Measurements from ENCODE around the gene SKIC2. TPM values are rescaled to one million over a fixed set of nuclear protein-coding genes. Genes with fewer than 3 reads are reported as not detected.
"Not testable (repeated sequence)": the region's sequence is repeated elsewhere in the genome, so short reads cannot be mapped to it uniquely, and the experiment has no call there.

Gene SKIC2
- 118 TPM for polyA plus RNA-seq (2012; ENCODE audit: insufficient read depth, insufficient read length, low read depth)

DNA sequence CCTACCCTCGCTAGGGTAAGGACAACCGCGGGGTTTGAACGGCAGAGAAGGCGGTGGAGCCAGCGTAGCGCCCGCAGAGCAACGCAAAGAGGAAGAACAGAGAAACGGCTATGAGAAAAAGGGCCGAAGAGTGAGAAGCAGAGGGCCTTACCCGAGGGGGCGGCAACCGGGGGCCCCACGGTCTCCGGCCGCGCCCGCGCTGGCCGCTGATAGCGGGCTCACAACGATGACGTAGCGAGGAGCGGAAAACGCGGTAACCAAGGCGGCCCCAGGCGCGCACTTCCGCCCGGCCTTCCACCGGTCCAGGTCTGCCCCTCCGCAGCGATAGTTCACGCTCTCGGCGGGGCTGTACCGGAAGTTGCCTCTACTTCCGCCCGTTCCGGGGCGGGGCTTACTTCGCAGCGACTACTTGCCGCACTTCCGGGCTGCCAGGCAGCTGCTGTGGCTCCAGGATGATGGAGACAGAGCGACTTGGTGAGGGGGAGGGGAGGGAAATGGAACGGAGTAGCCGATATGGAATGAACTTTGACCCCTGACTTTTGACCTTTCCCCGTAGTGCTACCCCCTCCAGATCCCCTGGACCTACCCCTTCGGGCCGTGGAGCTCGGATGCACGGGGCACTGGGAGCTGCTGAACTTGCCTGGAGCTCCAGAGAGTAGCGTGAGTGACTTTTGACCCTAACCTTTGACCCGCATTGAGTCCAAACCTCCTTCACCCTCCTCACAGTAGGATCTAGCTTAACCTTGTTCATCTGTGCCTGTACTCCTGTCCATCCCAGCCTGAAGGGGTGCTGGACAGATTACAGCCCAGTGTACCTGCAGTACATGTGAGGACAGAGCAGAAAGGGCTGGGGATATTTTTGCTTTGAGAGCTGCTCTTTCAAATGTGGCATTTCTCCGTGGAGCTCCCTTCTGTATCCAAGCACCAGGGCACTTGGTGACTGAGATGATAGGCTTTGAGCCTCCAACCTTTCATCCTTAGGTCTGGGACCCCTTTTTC is at the start of gene SKIC2, which contains the start of gene NELFE:
SKIC2 (plus strand) TSS at position 435 of the 999 bp plus-strand sequence; CDS start at position 453, 18 bp downstream.
NELFE (minus strand) TSS at position 231 of the 999 bp plus-strand sequence. CDS start 525 bp downstream, outside the sequence.
- Histone ChIP-seq H3K27me3 (no peaks in the 10 kb centered on the region), H3K4me3 (ENCODE audit: low read depth, low read length) (peak within 1 kb of the TSS; percentile 100), H3K4me1 (no peaks in the 10 kb centered on the region), H3K36me3 (peaks cover 31% of the 10 kb centered on the region), H3K9me3 (no peaks in the 10 kb centered on the region)
- peak; percentile 99 for DNase-seq
- no peak for TF ChIP-seq CTCF (IDR thresholded peaks at IDR 0.05; ENCODE audit: low read depth, low read length)

GRCh38 chr6:31909298-31909697 is 49.7 kb upstream of the SKIC2 start:
- not testable (repeated sequence) for H3K27me3 ChIP-seq; H3K9me3 ChIP-seq; DNase-seq; H3K4me1 ChIP-seq; H3K4me3 ChIP-seq (ENCODE audit: low read depth, low read length); H3K36me3 ChIP-seq

DNA sequence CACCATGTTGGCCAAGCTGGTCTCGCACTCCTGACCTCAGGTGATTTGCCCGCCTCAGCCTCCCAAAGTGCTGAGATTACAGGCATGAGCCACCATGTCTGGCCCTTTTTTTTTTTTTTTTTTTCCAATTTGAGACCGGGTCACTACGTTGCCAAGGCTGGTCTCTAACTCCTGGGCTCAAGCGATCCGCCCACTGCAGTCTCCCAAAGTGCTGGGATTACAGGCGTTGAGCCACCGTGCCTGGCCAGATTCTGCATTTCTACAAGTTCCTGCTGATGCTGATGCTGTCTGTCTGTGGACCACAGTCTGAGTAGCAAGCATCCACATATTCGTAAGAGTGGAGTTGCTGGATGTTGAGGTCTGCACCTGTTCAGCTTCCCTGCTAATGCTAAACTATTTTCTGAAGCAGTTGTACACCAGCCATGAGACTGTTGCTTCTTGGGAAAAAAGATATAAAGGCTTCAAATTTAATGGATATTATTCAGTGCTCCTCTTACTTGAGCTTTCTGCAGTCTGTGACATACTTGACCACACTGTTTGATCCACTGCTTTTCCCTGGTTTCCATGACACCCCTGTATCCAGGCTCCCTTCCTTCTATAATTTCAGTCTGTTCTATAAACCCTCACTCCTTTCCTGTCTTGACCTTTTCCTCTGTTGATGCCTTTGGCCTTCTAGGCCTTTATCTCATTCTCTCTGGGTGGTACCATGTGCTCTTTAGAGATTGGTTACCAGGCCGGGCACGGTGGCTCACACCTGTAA is 47.0 kb upstream of the SKIC2 start:
- Histone ChIP-seq H3K36me3 (no peaks in the 10 kb centered on the region), H3K4me3 (ENCODE audit: low read depth, low read length) (no peak overlapping the region), H3K27me3 (no peaks in the 10 kb centered on the region), H3K4me1 (no peaks in the 10 kb centered on the region), H3K9me3 (no peaks in the 10 kb centered on the region)
- no peak for TF ChIP-seq CTCF (IDR thresholded peaks at IDR 0.05; ENCODE audit: low read depth, low read length)
- no peak for DNase-seq

GRCh38 chr6:31915351-31915750 is 43.6 kb upstream of the SKIC2 start:
- H3K9me3 ChIP-seq, result no peaks in the 10 kb centered on the region
- no peak for TF ChIP-seq CTCF (IDR thresholded peaks at IDR 0.05; ENCODE audit: low read depth, low read length)
- H3K36me3 ChIP-seq, result no peaks in the 10 kb centered on the region
- no peak for DNase-seq
- no peaks in the 10 kb centered on the region for H3K4me1 ChIP-seq
- H3K4me3 ChIP-seq (ENCODE audit: low read depth, low read length), result no peak overlapping the region
- no peaks in the 10 kb centered on the region for H3K27me3 ChIP-seq

- H3K4me3 ChIP-seq (ENCODE audit: low read depth, low read length), result no peak overlapping the region
- H3K4me1 ChIP-seq, result no peaks in the 10 kb centered on the region
- no peak for TF ChIP-seq CTCF (IDR thresholded peaks at IDR 0.05; ENCODE audit: low read depth, low read length)
- no peaks in the 10 kb centered on the region for H3K27me3 ChIP-seq
- no peaks in the 10 kb centered on the region for H3K36me3 ChIP-seq
- H3K9me3 ChIP-seq, result no peaks in the 10 kb centered on the region
- no peak for DNase-seq
Observed at GRCh38 chr6:31915756-31916155, 43.2 kb upstream of the SKIC2 start.

GRCh38 chr6:31918069-31918720 is 40.8 kb upstream of the SKIC2 start:
- Histone ChIP-seq H3K27me3 (no peaks in the 10 kb centered on the region), H3K9me3 (no peaks in the 10 kb centered on the region), H3K4me1 (no peaks in the 10 kb centered on the region), H3K4me3 (ENCODE audit: low read depth, low read length) (no peak overlapping the region), H3K36me3 (no peaks in the 10 kb centered on the region)
- no peak for DNase-seq
- no peak for TF ChIP-seq CTCF (IDR thresholded peaks at IDR 0.05; ENCODE audit: low read depth, low read length)
